GM21619 (cell line): Measurements from ENCODE around the gene MAPK10.
"Not testable (repeated sequence)": the region's sequence is repeated elsewhere in the genome, so short reads cannot be mapped to it uniquely, and the experiment has no call there.

Experiments used
- ATAC-seq: cut with Tn5 transposase; IDR thresholded peaks from one replicate; pipeline ENCODE4 v1.9.1; 2021; ENCODE audit not compliant: unreplicated experiment

MAPK10 gene

GRCh38 chr4:86344127-86344526, 15.7 kb downstream of the MAPK10 start:
- no peak for ATAC-seq

DNA sequence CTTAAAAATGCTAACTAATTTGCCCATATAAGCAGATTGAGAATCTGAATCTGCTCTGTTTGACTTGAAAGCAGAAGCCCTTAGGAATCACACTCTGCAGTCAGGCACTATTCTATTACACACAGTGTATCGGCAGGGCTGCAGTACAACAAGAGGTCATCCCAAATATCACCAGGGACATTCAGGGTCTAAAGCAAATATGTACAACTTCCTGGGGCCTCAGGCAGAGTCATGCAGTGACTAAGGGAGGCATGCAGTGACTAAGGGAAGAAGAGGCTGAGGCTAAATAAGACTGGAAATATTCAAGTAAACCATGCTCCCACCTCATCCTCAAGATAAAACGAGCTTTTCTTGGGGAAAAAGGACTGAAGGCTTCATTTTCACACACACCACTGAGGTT, 20.9 kb downstream of the MAPK10 start:
- ATAC-seq = no peak

DNA sequence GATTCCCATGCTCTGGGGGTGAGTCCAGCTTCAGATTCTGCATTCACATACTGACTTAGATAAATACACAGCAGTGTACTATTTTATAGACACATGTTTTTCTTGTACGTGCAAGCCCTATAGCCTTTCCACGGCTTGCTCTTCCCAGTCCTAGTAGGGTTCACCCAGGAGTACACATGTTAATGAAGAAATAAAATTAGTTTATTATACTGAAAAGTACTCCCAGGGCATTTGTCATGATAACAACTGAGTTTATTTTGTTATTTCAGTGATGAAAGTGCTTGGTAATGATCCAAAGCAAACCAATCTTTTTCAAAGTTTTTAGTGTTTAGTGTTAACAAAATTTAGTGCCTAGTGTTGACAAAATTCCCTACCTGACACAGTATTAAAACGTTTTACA, 21.3 kb downstream of the MAPK10 start:
- no peak for ATAC-seq

DNA sequence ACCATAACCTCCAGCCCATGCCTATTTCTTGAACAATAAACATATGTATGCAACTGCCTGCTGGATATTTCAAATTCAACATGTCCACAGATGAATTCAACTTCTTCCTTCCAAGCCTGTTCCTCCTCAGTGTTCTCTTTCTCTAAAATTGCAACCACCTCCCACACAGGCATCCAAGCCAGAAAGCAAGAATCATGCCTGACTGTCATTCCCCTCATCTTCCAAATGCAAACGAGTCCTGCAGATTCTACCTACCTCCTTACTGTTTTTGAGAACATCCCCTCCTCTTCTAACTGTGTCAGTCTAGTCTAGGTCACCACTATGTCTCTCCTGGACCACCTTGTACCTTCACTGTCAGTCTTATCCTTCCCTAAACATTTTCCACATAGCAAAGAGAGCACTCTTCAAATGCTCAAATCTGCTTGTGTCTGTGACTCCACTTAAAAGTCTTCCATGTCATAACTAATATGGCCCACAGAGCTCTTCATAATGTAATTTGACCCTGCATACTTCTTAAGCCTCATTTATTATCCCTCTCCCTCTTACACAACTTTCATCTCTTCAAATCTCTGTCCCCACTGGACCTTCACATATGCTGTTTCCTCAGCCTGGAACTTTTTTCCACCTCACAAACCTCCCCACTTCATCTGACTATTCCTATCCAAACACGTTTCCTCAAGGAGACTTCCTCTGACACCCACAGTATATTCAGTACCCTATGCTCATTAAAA, 25.7 kb downstream of the MAPK10 start:
- ATAC-seq = no peak

GRCh38 chr4:86333236-86333635, 26.6 kb downstream of the MAPK10 start:
- no peak for ATAC-seq

DNA sequence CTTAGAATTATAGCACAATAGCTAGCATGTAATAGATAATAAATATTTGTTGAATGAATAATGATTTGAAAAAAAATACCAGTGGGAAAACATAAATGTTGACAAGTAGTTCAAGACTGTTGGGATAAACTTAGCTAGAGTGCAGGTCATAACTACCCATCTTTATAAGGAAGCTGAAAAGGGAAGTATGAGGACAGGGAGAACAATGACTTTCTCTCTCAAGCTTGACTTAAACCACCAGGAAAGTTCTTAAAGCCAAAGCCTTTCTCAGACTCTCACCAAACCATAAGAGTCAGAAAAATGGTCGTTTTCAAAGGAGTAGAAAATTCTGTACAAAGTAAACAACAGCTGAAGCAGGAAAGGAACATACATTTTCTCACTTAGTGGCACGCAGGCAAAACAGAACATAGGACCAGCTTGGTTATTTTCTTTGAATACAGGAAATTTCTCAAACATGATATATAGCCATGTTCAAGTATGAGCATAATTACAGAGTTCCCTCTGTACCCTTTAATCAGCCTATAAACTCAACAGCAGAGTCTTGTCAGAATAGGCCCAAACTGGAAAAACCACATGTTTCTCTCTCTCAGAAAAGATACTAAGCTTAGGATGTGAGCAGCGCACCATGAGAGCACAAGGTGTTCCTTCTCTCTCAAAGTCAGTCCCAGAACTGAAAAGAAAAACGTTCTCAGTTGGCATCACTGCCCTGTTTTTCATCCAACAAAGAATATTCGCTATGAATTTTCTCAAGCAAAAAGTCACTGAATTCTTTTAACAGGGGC, 28.7 kb downstream of the MAPK10 start:
- no peak for ATAC-seq

GRCh38 chr4:86330411-86330810, 29.4 kb downstream of the MAPK10 start:
- not testable (repeated sequence) for ATAC-seq

GRCh38 chr4:86329431-86329830, 30.4 kb downstream of the MAPK10 start:
- no peak for ATAC-seq

- ATAC-seq = no peak
Measured at GRCh38 chr4:86326400-86326799, 33.5 kb downstream of the MAPK10 start.

DNA sequence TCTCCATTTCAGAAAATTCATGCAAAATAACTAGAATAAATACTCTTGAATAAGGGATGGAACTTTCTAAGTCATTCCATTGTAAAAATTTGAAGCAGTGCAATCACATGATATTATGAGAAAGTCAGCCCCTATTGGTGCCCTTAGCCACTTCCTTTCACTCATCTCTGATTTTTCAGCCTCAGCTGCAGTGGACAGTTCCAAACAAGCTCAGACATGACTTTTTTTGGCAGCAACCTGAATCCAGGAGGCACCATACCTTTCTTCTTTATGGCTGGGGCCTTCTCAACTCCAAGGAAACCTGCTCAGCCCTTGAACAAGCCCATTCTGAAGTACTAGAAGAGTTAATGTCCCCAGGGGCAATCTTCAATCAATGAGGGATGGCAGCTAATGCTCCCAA, 40.5 kb downstream of the MAPK10 start:
- ATAC-seq = no peak

DNA sequence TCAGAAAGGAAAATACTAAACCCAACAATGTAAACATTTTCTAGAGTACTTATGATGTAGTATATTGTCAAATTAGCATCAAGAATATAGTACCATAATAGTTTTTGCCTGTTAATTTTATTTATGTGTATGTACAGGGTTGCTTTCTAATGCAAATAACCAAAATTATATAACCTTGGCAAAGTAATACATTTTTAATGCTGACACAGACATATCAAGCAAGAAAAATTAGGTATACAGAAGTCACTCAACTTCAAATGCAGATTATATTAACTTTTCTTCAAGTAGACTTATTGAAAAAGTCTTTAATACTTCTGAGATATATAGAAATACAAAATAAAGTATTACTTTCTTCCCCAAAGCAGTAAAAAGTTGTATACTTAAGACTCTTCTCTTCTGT, 44.3 kb downstream of the MAPK10 start:
- ATAC-seq = no peak

DNA sequence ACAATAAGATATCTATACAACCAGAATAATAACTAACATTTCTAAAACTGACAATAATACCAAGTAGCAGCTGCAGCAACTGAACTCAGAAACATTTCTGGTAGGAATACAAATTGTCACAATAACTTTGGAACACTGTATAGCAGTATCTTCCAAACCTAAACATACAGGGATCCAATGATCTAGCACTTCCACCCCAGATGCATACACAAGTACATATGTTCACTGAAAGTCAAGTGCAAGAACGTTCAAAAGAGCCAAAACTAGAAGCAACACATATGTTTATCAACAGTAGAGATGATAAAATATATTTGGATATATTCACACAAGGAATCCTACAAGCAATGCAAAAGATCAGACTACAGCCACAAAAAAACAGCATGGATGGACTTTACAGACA, 46.2 kb downstream of the MAPK10 start:
- no peak for ATAC-seq

DNA sequence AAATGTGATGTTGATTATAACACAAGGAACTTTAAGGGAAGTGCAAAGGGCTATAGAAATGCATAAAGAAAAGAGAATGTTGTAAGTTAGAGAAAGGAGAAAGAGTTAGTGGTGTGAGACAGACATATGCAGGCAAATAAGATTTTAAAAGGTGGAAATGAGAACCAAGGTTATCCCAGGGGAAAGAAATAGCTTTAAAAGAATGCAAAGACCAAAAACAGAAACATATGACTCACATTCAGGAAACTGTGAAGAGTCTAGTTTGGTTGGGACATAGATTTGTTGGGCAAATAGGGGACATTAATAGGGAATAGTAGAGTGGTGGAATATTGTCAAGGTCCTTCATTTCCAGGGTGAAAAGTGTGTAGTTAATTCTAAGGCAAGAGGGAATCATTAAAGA, 52.4 kb downstream of the MAPK10 start:
- no peak for ATAC-seq

DNA sequence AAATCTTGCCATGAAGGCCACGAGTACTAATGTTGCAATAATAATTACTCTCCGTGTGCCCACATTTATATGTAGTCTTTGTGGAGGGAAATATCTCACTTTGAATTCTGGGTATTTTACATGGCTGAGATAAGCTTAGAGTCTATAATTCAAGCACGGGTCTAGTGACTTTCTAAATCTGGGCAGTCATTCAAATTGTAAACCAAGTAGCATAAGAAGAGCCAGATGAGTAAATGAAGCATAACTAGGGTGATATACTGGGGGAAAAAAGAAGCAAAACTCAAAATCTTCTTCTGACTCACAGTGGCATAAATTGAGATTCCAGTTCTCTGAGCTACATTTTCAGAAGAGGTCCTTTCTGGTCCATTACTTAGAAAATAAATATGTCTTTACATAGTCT, 53.0 kb downstream of the MAPK10 start:
- no peak for ATAC-seq

- no peak for ATAC-seq
Measured at GRCh38 chr4:86302830-86303229, 57.0 kb downstream of the MAPK10 start.

GRCh38 chr4:86302251-86302650, 57.6 kb downstream of the MAPK10 start:
- ATAC-seq = no peak

- ATAC-seq = no peak
Measured at GRCh38 chr4:86300516-86300915, 59.3 kb downstream of the MAPK10 start.

DNA sequence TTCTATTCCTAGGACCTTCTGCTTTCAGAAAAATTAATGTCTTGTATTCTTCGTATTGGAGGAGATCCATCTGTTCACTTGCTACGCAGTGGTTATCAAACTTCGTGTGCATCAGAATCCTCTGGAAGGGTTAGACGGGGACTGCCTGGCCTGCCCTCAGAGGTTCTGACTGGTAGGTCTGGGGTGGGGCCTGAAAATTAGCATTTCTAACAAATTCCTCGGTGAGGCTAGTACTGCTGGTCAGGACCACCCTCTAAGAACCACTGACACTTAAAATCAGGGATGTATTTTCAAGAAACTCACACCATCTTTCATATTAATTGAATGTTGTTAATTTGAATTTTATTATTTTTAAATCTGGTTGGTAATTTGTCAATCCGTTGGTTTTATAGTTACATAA, 63.0 kb downstream of the MAPK10 start:
- ATAC-seq = no peak

GRCh38 chr4:86294883-86295282, 65.0 kb downstream of the MAPK10 start:
- ATAC-seq = no peak

DNA sequence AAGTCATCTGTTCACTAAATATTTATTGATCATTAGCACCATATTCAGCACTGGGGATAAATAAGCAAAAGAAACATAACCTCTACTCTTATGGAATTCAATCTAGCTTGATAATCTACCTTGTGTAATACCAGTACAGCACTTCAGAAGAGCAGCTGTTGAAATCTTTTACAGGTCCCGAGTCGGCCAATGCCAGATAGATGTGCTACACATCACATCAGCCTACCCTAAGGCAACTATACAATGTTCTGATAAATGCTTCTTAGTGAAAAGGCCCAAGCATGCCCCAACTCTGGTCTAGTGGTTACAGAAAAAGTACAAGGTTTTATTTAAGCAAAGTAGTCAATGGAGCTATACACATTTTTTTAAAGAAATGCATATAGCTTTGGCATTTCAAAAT, 68.7 kb downstream of the MAPK10 start:
- no peak for ATAC-seq

DNA sequence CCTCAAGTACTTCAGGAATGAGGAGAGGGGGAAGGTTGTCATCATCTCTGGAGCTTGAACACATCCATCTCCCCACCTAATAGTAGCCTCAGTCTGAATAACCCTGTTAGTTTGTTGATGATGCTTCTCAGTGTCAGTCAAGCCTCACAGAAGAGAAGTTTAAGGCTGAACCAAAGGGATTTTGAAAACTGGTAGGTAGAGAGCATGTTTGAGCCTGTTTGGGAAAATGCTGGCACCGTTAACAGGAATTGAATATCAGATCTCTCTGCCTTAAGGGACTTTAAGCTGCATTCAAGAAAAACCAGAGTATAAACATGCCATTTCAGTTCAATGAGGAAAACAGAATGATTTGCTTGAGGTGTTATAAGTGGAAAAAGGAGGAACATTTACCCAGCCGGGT, 73.1 kb downstream of the MAPK10 start:
- no peak for ATAC-seq

- ATAC-seq = no peak
Measured at GRCh38 chr4:86283371-86283770, 76.5 kb downstream of the MAPK10 start.

GRCh38 chr4:86280246-86280645, 79.6 kb downstream of the MAPK10 start:
- no peak for ATAC-seq
